ENCODE measurements around the gene TRIM25. TPM values are rescaled to one million over a fixed set of nuclear protein-coding genes. Genes with fewer than 3 reads are reported as not detected.

Gene TRIM25
- total RNA-seq, 1 experiment from 2014 or later, result 32.5 TPM

DNA sequence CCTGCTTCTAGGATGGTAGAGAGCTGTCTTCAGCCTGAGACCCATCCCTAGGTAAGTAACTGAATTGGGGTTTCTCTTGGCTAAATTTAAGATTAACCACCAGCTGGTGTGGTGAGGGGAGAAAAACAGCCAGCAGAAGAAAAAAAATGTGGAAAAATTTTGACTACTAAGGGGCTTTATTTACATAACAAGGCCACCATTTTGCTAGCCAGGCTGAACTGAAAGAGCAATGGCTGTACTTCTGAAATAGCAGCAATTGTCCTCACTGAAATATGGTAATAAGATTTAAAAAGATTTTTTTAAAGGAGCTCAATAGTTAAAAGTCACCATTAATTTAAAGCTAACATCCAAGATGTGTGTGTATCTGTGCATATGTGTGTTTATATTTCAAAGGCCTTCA, 12.4 kb upstream of the TRIM25 start:
- H3K36me3 Mint-ChIP-seq (ENCODE audit: insufficient read depth in 1 of 3, low read depth in 3 of 3), result peaks cover 22 to 28% (median 24%) of the 10 kb centered on the region in 3 experiments
- Histone ChIP-seq H4K8ac (replicated peaks; ENCODE audit: insufficient read length, low read depth, low read length) (no peak overlapping the region), H2BK20ac (ENCODE audit: low read depth, low read length, poor library complexity, severe bottlenecking) (no peak overlapping the region), H3K27ac (ENCODE audit: insufficient read length, low read depth, low read length) (peak overlapping the region; percentile 84), H2AK5ac (ENCODE audit: insufficient read length, low read length) (no peak overlapping the region), H3K27me3 (ENCODE audit: insufficient read depth, low read length) (no peaks in the 10 kb centered on the region), H3K9ac (ENCODE audit: extremely low read depth, insufficient read length, low read length) (no peak overlapping the region), H4K5ac (ENCODE audit: insufficient read length, low read depth, low read length) (no peak overlapping the region), H3K4ac (ENCODE audit: low read depth, low read length) (no peak overlapping the region), H3K79me1 (ENCODE audit: insufficient read depth, low read depth, low read length, poor library complexity, severe bottlenecking) (no peaks in the 10 kb centered on the region), H3T11ph (ENCODE audit: low read length) (no peak overlapping the region), H3K4me1 (ENCODE audit: insufficient read depth, low read length) (peaks cover 5% of the 10 kb centered on the region; the same call in 1 of the 2 replicates), H2BK5ac (ENCODE audit: insufficient read length, low read length) (no peak overlapping the region), H2BK15ac (ENCODE audit: low read depth, low read length) (no peak overlapping the region), H3K79me2 (ENCODE audit: insufficient read depth, low read length) (no peaks in the 10 kb centered on the region), H2AFZ (ENCODE audit: low read length) (peak overlapping the region; percentile 62), H2BK120ac (ENCODE audit: low read depth, low read length, poor library complexity, severe bottlenecking) (no peak overlapping the region), H4K20me1 (ENCODE audit: control insufficient read depth, insufficient read depth, insufficient read length) (no peaks in the 10 kb centered on the region), H3K14ac (ENCODE audit: insufficient read depth, low read length) (no peak overlapping the region), H3K56ac (ENCODE audit: insufficient read length, low read depth, low read length) (no peak overlapping the region), H3K23ac (ENCODE audit: insufficient read length, low read depth, low read length) (no peak overlapping the region), H3K23me2 (ENCODE audit: insufficient read length, low read depth, low read length, poor library complexity, severe bottlenecking) (no peaks in the 10 kb centered on the region), H4K91ac (ENCODE audit: insufficient read length, low read depth, low read length) (no peak overlapping the region), H3K9me3 (ENCODE audit: control insufficient read depth, low read depth, low read length) (no peaks in the 10 kb centered on the region), H2BK12ac (ENCODE audit: insufficient read length, low read depth, low read length) (no peak overlapping the region), H3K4me2 (ENCODE audit: insufficient read depth, insufficient read length, low read length) (no peak overlapping the region), H3K18ac (ENCODE audit: insufficient read length, low read depth, low read length) (no peak overlapping the region)
- no peaks in the 10 kb centered on the region; the same call in 1 of the 2 replicates for H3K27me3 Mint-ChIP-seq (ENCODE audit: low read depth)
- DNase-seq, result no peak
- peak overlapping the region; percentile 92 to 97 (median 96); a peak in 6 of 7 replicates for H3K27ac Mint-ChIP-seq
- H3K4me1 Mint-ChIP-seq, result peaks cover 32 to 33% of the 10 kb centered on the region in 2 experiments
- TF ChIP-seq CTCF (conservative IDR thresholded peaks at IDR 0.05), result no peak
- peak overlapping the region in 1 of 2 experiments; percentile 1; a peak in 1 of 5 replicates for H3K4me3 Mint-ChIP-seq
- peaks cover 38 to 41% of the 10 kb centered on the region in 2 experiments for H3K9me3 Mint-ChIP-seq

Measured in H9 (cell line).